WTC11 (cell line): ENCODE data around the gene PRKAR2A. TPM values are rescaled to one million over a fixed set of nuclear protein-coding genes. Genes with fewer than 3 reads are reported as not detected.
A peak's percentile ranks its signal among the peaks of the same experiment; 100 is the strongest.

Experiments used
- ATAC-seq: fragments of 200-7000 bp; cut with Tn5 transposase; 2 replicates; pipeline ENCODE4 v1.10.0; 2021; ENCODE audit warnings: mild to moderate bottlenecking, moderate library complexity
- CTCF ChIA-PET: fragments of 300-600 bp; sonication (Branson Sonifier 250); formaldehyde crosslinking; loops from one replicate; lab custom pipeline; 2021; ENCODE audit warnings: antibody characterized with exemption; lab: Charles Lee
- POLR2A ChIA-PET: fragments of 350-600 bp; sonication (Branson Sonifier 250); formaldehyde crosslinking; loops from one replicate; lab custom pipeline; 2021; ENCODE audit warnings: antibody characterized with exemption; lab: Charles Lee
- DNase-seq: peaks from one replicate; pipeline ENCODE4 v3.0.0; 2021; ENCODE audit warnings: low spot score
- H3K27ac Mint-ChIP-seq: 2 replicates; pipeline ENCODE4 v1.8.0; 2021; ENCODE audit warnings: mixed read lengths
- H3K27me3 Mint-ChIP-seq: 2 replicates; pipeline ENCODE4 v1.8.0; 2021; ENCODE audit warnings: low read depth, mild to moderate bottlenecking, moderate library complexity, mixed read lengths
- H3K36me3 Mint-ChIP-seq: 2 replicates; pipeline ENCODE4 v1.8.0; 2021; ENCODE audit warnings: mixed read lengths
- H3K4me1 Mint-ChIP-seq: 2 replicates; pipeline ENCODE4 v1.8.0; 2022; ENCODE audit warnings: mixed read lengths
- H3K4me3 Mint-ChIP-seq: 2 replicates; pipeline ENCODE4 v1.8.0; 2021; ENCODE audit warnings: mild to moderate bottlenecking, moderate library complexity, mixed read lengths
- H3K9me3 Mint-ChIP-seq: 2 replicates; pipeline ENCODE4 v1.8.0; 2021; ENCODE audit warnings: mixed read lengths
- ATF6 ChIP-seq: sonication (generic); formaldehyde crosslinking; IDR thresholded peaks from 2 replicates; pipeline ENCODE4 v1.8.1; 2023; ENCODE audit warnings: mild to moderate bottlenecking, missing genetic modification reagents
- CBFB ChIP-seq: sonication (generic); formaldehyde crosslinking; IDR thresholded peaks from 2 replicates; pipeline ENCODE4 v1.8.1; 2022; ENCODE audit warnings: mild to moderate bottlenecking, low read depth, missing genetic modification reagents
- CDX4 ChIP-seq: fragments of 250-450 bp; sonication (Bioruptor Pico); IDR thresholded peaks from 2 replicates; pipeline ENCODE4 v1.9.0; 2021; ENCODE audit warnings: moderate library complexity, mild to moderate bottlenecking, inconsistent platforms, borderline replicate concordance
- CREB1 ChIP-seq: sonication (generic); formaldehyde crosslinking; IDR thresholded peaks from 2 replicates; pipeline ENCODE4 v1.8.0; 2023; ENCODE audit warnings: mild to moderate bottlenecking, missing genetic modification reagents
- ETV6 ChIP-seq: sonication (generic); formaldehyde crosslinking; IDR thresholded peaks from 2 replicates; pipeline ENCODE4 v1.8.1; 2022; ENCODE audit warnings: mild to moderate bottlenecking, missing genetic modification reagents
- FOXP4 ChIP-seq: sonication (generic); formaldehyde crosslinking; IDR thresholded peaks from 2 replicates; pipeline ENCODE4 v1.8.0; 2022; ENCODE audit warnings: mild to moderate bottlenecking, missing genetic modification reagents
- NFE2L1 ChIP-seq: sonication (generic); formaldehyde crosslinking; IDR thresholded peaks from 2 replicates; pipeline ENCODE4 v1.8.1; 2023; ENCODE audit warnings: missing genetic modification reagents
- NFYB ChIP-seq: sonication (generic); formaldehyde crosslinking; conservative IDR thresholded peaks from 2 replicates; pipeline ENCODE4 v1.8.0; 2022; ENCODE audit warnings: low read depth, missing genetic modification reagents
- NR1H2 ChIP-seq: sonication (generic); formaldehyde crosslinking; IDR thresholded peaks from 2 replicates; pipeline ENCODE4 v1.9.0; 2021; ENCODE audit warnings: mild to moderate bottlenecking, moderate library complexity, missing genetic modification reagents
- OVOL2 ChIP-seq: fragments of 250-450 bp; sonication (Bioruptor Pico); IDR thresholded peaks from 2 replicates; pipeline ENCODE4 v1.9.0; 2021; ENCODE audit warnings: mild to moderate bottlenecking, borderline replicate concordance
- PREB ChIP-seq: sonication (generic); formaldehyde crosslinking; IDR thresholded peaks from 2 replicates; pipeline ENCODE4 v1.8.1; 2022; ENCODE audit warnings: mild to moderate bottlenecking, missing genetic modification reagents, moderate library complexity, borderline replicate concordance
- RELA ChIP-seq: sonication (generic); formaldehyde crosslinking; IDR thresholded peaks from 2 replicates; pipeline ENCODE4 v1.8.1; 2022; ENCODE audit warnings: missing genetic modification reagents, mild to moderate bottlenecking, borderline replicate concordance
- RORB ChIP-seq: fragments of 250-450 bp; sonication (Bioruptor Pico); IDR thresholded peaks from 2 replicates; pipeline ENCODE4 v1.9.0; 2021; ENCODE audit warnings: mild to moderate bottlenecking
- SMAD3 ChIP-seq: sonication (generic); formaldehyde crosslinking; IDR thresholded peaks from 2 replicates; pipeline ENCODE4 v1.8.0; 2022; ENCODE audit warnings: missing genetic modification reagents, mild to moderate bottlenecking, borderline replicate concordance
- SOX15 ChIP-seq: fragments of 250-450 bp; sonication (Bioruptor Pico); IDR thresholded peaks from 2 replicates; pipeline ENCODE4 v1.9.0; 2021; ENCODE audit warnings: mild to moderate bottlenecking
- SP1 ChIP-seq: sonication (generic); formaldehyde crosslinking; conservative IDR thresholded peaks from 2 replicates; pipeline ENCODE4 v1.8.1; 2022; ENCODE audit warnings: missing genetic modification reagents
- STAT6 ChIP-seq: sonication (generic); formaldehyde crosslinking; conservative IDR thresholded peaks from 2 replicates; pipeline ENCODE4 v1.8.1; 2023; ENCODE audit warnings: mild to moderate bottlenecking, low read depth, missing genetic modification reagents, moderate library complexity
- TP53 ChIP-seq: sonication (generic); formaldehyde crosslinking; IDR thresholded peaks from 2 replicates; pipeline ENCODE4 v1.8.1; 2023; ENCODE audit warnings: mild to moderate bottlenecking, missing genetic modification reagents
- USF1 ChIP-seq: sonication (generic); formaldehyde crosslinking; IDR thresholded peaks from 2 replicates; pipeline ENCODE4 v1.8.0; 2022; ENCODE audit warnings: mild to moderate bottlenecking, missing genetic modification reagents
- USF2 ChIP-seq: sonication (generic); formaldehyde crosslinking; IDR thresholded peaks from 2 replicates; pipeline ENCODE4 v1.8.1; 2023; ENCODE audit warnings: mild to moderate bottlenecking, missing genetic modification reagents, moderate library complexity
- ZMAT4 ChIP-seq: fragments of 250-450 bp; sonication (Bioruptor Pico); IDR thresholded peaks from 2 replicates; pipeline ENCODE4 v1.9.0; 2021; ENCODE audit warnings: mild to moderate bottlenecking
- ZNF138 ChIP-seq: sonication (generic); formaldehyde crosslinking; conservative IDR thresholded peaks from 2 replicates; pipeline ENCODE4 v1.8.1; 2022; ENCODE audit warnings: mild to moderate bottlenecking, moderate library complexity, missing genetic modification reagents
- total RNA-seq: library from RNA; stranded (reverse); gene quantifications from 3 replicates; pipeline ENCODE4 v1.2.3, GENCODE V29; 2021

Gene PRKAR2A
- total RNA-seq, 1 experiment from 2014 or later: 57.2 TPM

- POLR2A ChIA-PET: no interaction called here
- Mint-ChIP-seq H3K4me1 (peaks cover 5% of the 10 kb centered on the region; the same call in 1 of the 2 replicates), H3K4me3 (no peak overlapping the region), H3K27me3 (no peaks in the 10 kb centered on the region), H3K9me3 (no peaks in the 10 kb centered on the region), H3K27ac (no peak overlapping the region), H3K36me3 (0 out of 2 replicates have a peak, but pooled peaks cover 3% of the 10 kb centered on the region)
- peak; percentile 81 for ATAC-seq
- DNase-seq: no peak
- CTCF ChIA-PET: interaction anchor here (0.6 kb wide), 1 partner anchor 28 kb away, joined by 3 read pairs; no protein-coding TSS in a partner anchor
- TF ChIP-seq CREB1 (CRISPR knock-in tag) (no peak), NR1H2 (no peak), STAT6 (CRISPR knock-in tag) (no peak), PREB (CRISPR knock-in tag) (no peak), OVOL2 (CRISPR knock-in tag) (no peak), ETV6 (no peak), USF1 (CRISPR knock-in tag) (no peak), RORB (CRISPR knock-in tag) (no peak), SOX15 (CRISPR knock-in tag) (no peak), RELA (CRISPR knock-in tag) (no peak), NFYB (CRISPR knock-in tag) (no peak), SMAD3 (CRISPR knock-in tag) (no peak), SP1 (CRISPR knock-in tag) (no peak), CBFB (no peak), USF2 (CRISPR knock-in tag) (no peak)
Observed at GRCh38 chr3:48835650-48836366, 11.9 kb downstream of the PRKAR2A start.

GRCh38 chr3:48832684-48833083, 15.0 kb downstream of the PRKAR2A start:
- Mint-ChIP-seq H3K36me3 (no peaks in the 10 kb centered on the region), H3K9me3 (no peaks in the 10 kb centered on the region), H3K4me1 (peaks cover 5% of the 10 kb centered on the region; the same call in 1 of the 2 replicates), H3K27ac (no peak overlapping the region), H3K4me3 (no peak overlapping the region), H3K27me3 (no peaks in the 10 kb centered on the region)
- CTCF ChIA-PET: interaction anchor here (1.0 kb wide), 1 partner anchor 93 kb away, joined by 3 read pairs; no protein-coding TSS in a partner anchor
- POLR2A ChIA-PET: interaction anchor here (0.6 kb wide), 1 partner anchor 1173 kb away, joined by 3 read pairs; no protein-coding TSS in a partner anchor
- no peak for DNase-seq
- no peak for ATAC-seq
- no peak for TF ChIP-seq ATF6 (CRISPR knock-in tag)
- no peak for TF ChIP-seq ZMAT4 (CRISPR knock-in tag)
- no peak for TF ChIP-seq TP53 (CRISPR knock-in tag)
- TF ChIP-seq FOXP4: no peak
- no peak for TF ChIP-seq ZNF138
- no peak for TF ChIP-seq NFE2L1
- TF ChIP-seq CDX4 (CRISPR knock-in tag): no peak
